ENCODE data around the gene NCBP2L. TPM values are rescaled to one million over a fixed set of nuclear protein-coding genes. Genes with fewer than 3 reads are reported as not detected.

The NCBP2L gene
- total and polyA plus RNA-seq, 2 experiments from 2014 or later, result not detected

DNA sequence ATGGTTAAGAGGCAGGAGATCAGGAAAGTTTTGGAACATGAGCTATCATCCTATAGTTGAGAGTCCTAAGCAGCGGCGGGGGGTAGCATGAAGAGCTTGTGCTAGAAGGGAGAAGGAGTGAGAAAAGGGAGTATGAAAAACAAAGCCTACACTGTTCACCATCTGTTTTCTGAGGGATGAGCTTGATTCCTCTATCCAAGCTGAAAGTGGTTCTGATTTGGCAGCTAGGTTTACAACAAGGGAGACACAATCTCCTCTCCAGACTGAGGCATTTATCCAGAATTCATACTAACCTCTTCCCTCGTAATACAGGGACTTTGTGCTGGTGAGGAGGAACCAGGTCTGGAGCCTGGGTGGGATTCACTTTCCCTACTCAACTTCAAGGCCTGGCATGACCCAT is 25.5 kb upstream of the NCBP2L start:
- Histone ChIP-seq H3K36me3 (ENCODE audit: insufficient read depth) (no peaks in the 10 kb centered on the region), H3K4me3 (no peak overlapping the region), H3K79me2 (replicated peaks; ENCODE audit: insufficient read depth) (no peaks in the 10 kb centered on the region), H3K27ac (ENCODE audit: low read depth) (no peak overlapping the region), H3K4me2 (no peak overlapping the region), H3K27me3 (ENCODE audit: insufficient read depth) (no peaks in the 10 kb centered on the region), H2AFZ (no peak overlapping the region), H3K4me1 (ENCODE audit: insufficient read depth) (peaks cover 13% of the 10 kb centered on the region; the same call in 1 of the 2 replicates), H3F3A (replicated peaks; ENCODE audit: low read depth) (no peaks in the 10 kb centered on the region), H3K9me2 (ENCODE audit: insufficient read depth) (no peaks in the 10 kb centered on the region), H4K20me1 (replicated peaks; ENCODE audit: insufficient read depth) (no peaks in the 10 kb centered on the region)
- Mint-ChIP-seq H3K4me1 (peaks cover 25% of the 10 kb centered on the region), H3K27me3 (ENCODE audit: insufficient read depth, low read depth, poor library complexity) (peaks cover 9% of the 10 kb centered on the region), H3K9me3 (no peaks in the 10 kb centered on the region), H3K36me3 (ENCODE audit: low read depth) (no peaks in the 10 kb centered on the region), H3K27ac (no peak overlapping the region), H3K4me3 (no peak overlapping the region)
- TF ChIP-seq CREB1 (CRISPR knock-in tag; IDR thresholded peaks at IDR 0.05; ENCODE audit: low read depth), result no peak
- no peak for DNase-seq (ENCODE audit: low spot score)
- no peak for ATAC-seq

GRCh38 chrX:107752714-107753113 is 24.8 kb upstream of the NCBP2L start:
- Mint-ChIP-seq H3K36me3 (ENCODE audit: low read depth) (no peaks in the 10 kb centered on the region), H3K27me3 (ENCODE audit: insufficient read depth, low read depth, poor library complexity) (peaks cover 9% of the 10 kb centered on the region), H3K27ac (no peak overlapping the region), H3K4me1 (peaks cover 25% of the 10 kb centered on the region), H3K4me3 (no peak overlapping the region), H3K9me3 (no peaks in the 10 kb centered on the region)
- no peaks in the 10 kb centered on the region for H3K9me2 ChIP-seq (ENCODE audit: insufficient read depth)
- H3K27me3 ChIP-seq (ENCODE audit: insufficient read depth), result no peaks in the 10 kb centered on the region
- DNase-seq (ENCODE audit: low spot score) (no peak), ATAC-seq (no peak)
- no peaks in the 10 kb centered on the region for H3F3A ChIP-seq (replicated peaks; ENCODE audit: low read depth)
- H2AFZ ChIP-seq, result no peak overlapping the region
- H3K36me3 ChIP-seq (ENCODE audit: insufficient read depth), result no peaks in the 10 kb centered on the region
- no peaks in the 10 kb centered on the region for H3K79me2 ChIP-seq (replicated peaks; ENCODE audit: insufficient read depth)
- H3K4me2 ChIP-seq, result no peak overlapping the region
- no peak overlapping the region for H3K27ac ChIP-seq (ENCODE audit: low read depth)
- H3K4me1 ChIP-seq (ENCODE audit: insufficient read depth), result peaks cover 13% of the 10 kb centered on the region; the same call in 1 of the 2 replicates
- H3K4me3 ChIP-seq, result no peak overlapping the region
- H4K20me1 ChIP-seq (replicated peaks; ENCODE audit: insufficient read depth), result no peaks in the 10 kb centered on the region
- TF ChIP-seq EZH2 (IDR thresholded peaks at IDR 0.05; ENCODE audit: low read depth, unreplicated experiment), result no peak
- no peak for TF ChIP-seq ETS1 (IDR thresholded peaks at IDR 0.05)
- TF ChIP-seq CREB1 (CRISPR knock-in tag; IDR thresholded peaks at IDR 0.05; ENCODE audit: low read depth), result no peak
- TF ChIP-seq STAT1 (IDR thresholded peaks at IDR 0.05; ENCODE audit: unreplicated experiment), result no peak
- no peak for TF ChIP-seq ZNF331 (CRISPR knock-in tag; IDR thresholded peaks at IDR 0.05; ENCODE audit: low read depth)
- no peak for TF ChIP-seq JUNB (IDR thresholded peaks at IDR 0.05; ENCODE audit: unreplicated experiment)
- no peak for TF ChIP-seq POLR2AphosphoS5 (IDR thresholded peaks at IDR 0.05; ENCODE audit: low read depth)
- TF ChIP-seq NANOG (IDR thresholded peaks at IDR 0.05; ENCODE audit: borderline replicate concordance), result no peak
- no peak for TF ChIP-seq CTCF (conservative IDR thresholded peaks at IDR 0.05; ENCODE audit: low read depth in 2 of 2)
- TF ChIP-seq EZH2phosphoT487 (IDR thresholded peaks at IDR 0.05; ENCODE audit: unreplicated experiment), result no peak
- TF ChIP-seq, protein P1, sequence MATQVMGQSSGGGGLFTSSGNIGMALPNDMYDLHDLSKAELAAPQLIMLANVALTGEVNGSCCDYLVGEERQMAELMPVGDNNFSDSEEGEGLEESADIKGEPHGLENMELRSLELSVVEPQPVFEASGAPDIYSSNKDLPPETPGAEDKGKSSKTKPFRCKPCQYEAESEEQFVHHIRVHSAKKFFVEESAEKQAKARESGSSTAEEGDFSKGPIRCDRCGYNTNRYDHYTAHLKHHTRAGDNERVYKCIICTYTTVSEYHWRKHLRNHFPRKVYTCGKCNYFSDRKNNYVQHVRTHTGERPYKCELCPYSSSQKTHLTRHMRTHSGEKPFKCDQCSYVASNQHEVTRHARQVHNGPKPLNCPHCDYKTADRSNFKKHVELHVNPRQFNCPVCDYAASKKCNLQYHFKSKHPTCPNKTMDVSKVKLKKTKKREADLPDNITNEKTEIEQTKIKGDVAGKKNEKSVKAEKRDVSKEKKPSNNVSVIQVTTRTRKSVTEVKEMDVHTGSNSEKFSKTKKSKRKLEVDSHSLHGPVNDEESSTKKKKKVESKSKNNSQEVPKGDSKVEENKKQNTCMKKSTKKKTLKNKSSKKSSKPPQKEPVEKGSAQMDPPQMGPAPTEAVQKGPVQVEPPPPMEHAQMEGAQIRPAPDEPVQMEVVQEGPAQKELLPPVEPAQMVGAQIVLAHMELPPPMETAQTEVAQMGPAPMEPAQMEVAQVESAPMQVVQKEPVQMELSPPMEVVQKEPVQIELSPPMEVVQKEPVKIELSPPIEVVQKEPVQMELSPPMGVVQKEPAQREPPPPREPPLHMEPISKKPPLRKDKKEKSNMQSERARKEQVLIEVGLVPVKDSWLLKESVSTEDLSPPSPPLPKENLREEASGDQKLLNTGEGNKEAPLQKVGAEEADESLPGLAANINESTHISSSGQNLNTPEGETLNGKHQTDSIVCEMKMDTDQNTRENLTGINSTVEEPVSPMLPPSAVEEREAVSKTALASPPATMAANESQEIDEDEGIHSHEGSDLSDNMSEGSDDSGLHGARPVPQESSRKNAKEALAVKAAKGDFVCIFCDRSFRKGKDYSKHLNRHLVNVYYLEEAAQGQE (IDR thresholded peaks at IDR 0.05; ENCODE audit: unreplicated experiment), result no peak
- TF ChIP-seq ZNF114 (CRISPR knock-in tag; IDR thresholded peaks at IDR 0.05), result no peak

Data from GM23338 (cell line).